Gastrocnemius medialis (tissue), 4 donors: ENCODE data around the gene IFRD2.

Source experiments
- CTCF ChIP-seq, 5 experiments: fragments of 450-650 bp in 3 of 5; fragments of 200-600 bp in 2 of 5; sonication (generic) in 2 of 5; IDR thresholded peaks in 4 of 5; conservative IDR thresholded peaks in 1 of 5; 1 replicate in 4 of 5; 2 replicates in 1 of 5; pipeline ENCODE4 v1.5.1; 2016 to 2019; ENCODE audit warnings: antibody characterized with exemption in 5 of 5, mild to moderate bottlenecking in 3 of 5, moderate library complexity in 3 of 5
- POLR2A ChIP-seq, 2 donors: fragments of 450-650 bp; IDR thresholded peaks; one replicate each; pipeline ENCODE4 v1.6.1; 2017; ENCODE audit warnings: antibody characterized with exemption in 2 of 2, mild to moderate bottlenecking in 2 of 2, moderate library complexity in 2 of 2

GRCh38 chr3:50339485-50340146 is 47.4 kb upstream of the IFRD2 start:
- TF ChIP-seq CTCF (IDR thresholded peaks at IDR 0.05 in 4 of 5, conservative IDR thresholded peaks at IDR 0.05 in 1 of 5) (no peak), POLR2A (IDR thresholded peaks at IDR 0.05) (no peak)
